ENCODE data around the gene ACOXL. TPM values are rescaled to one million over a fixed set of nuclear protein-coding genes. Genes with fewer than 3 reads are reported as not detected.

Gene ACOXL
- total RNA-seq, 2 experiments from 2014 or later: not detected

DNA sequence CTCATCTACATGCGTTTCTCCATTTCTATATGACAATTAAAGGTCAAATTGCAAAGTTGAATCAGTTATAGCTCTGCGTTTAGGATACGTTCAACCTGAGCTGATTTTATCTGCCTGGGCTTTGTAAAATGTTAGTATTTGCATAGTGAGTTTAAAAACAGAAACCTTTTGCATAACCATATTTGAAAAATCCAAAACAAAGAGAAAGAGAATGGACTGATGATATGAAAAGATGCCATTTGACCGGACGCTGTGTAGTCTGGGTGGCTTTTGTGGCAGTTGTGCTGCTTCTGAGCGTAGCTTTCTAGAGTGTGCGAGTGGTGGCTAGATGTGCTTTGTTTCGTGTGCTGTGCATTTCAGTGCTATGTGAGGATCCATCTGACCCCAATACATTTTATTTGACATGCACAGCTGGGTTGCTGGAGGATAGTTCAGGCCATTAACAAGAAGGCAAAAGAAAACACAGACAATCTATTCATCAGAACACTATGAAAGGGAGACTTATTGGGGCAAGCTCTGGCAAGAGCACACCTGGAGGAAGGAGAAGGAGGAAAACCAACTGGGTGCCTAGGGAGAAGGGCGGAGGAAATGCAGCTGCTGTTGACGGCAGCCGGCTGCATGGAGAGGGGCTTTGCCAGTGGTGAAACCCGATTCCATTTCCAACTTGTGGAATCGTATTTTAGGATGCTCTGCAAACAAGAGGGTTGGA is 126.8 kb downstream of the ACOXL start:
- peaks cover 10% of the 10 kb centered on the region for H3K27me3 Mint-ChIP-seq
- H3K4me3 Mint-ChIP-seq: peak overlapping the region; percentile 74
- POLR2A ChIA-PET: interaction anchor here (0.7 to 4.1 kb wide), 5 partner anchors 13 to 181 kb away, joined by 3 to 19 read pairs (median 3); partner anchors contain the start of gene BUB1
- H3K36me3 Mint-ChIP-seq: no peaks in the 10 kb centered on the region
- DNase-seq (no peak), ATAC-seq (ENCODE audit: low read depth) (no peak)
- H3K4me1 Mint-ChIP-seq: peaks cover 49% of the 10 kb centered on the region
- no peaks in the 10 kb centered on the region for H3K9me3 Mint-ChIP-seq
- H3K27ac Mint-ChIP-seq: peak overlapping the region; percentile 55

GRCh38 chr2:110860630-110861029 is 128.3 kb downstream of the ACOXL start:
- POLR2A ChIA-PET: interaction anchor here (0.8 to 4.1 kb wide), 3 partner anchors 8 to 16 kb away, joined by 3 to 19 read pairs (median 3); no protein-coding TSS in a partner anchor
- Mint-ChIP-seq H3K36me3 (no peaks in the 10 kb centered on the region), H3K9me3 (no peaks in the 10 kb centered on the region), H3K4me1 (peaks cover 50% of the 10 kb centered on the region), H3K27ac (peak overlapping the region; percentile 23), H3K4me3 (peak overlapping the region; percentile 42), H3K27me3 (peaks cover 10% of the 10 kb centered on the region)
- ATAC-seq (ENCODE audit: low read depth) (no peak), DNase-seq (no peak)

DNA sequence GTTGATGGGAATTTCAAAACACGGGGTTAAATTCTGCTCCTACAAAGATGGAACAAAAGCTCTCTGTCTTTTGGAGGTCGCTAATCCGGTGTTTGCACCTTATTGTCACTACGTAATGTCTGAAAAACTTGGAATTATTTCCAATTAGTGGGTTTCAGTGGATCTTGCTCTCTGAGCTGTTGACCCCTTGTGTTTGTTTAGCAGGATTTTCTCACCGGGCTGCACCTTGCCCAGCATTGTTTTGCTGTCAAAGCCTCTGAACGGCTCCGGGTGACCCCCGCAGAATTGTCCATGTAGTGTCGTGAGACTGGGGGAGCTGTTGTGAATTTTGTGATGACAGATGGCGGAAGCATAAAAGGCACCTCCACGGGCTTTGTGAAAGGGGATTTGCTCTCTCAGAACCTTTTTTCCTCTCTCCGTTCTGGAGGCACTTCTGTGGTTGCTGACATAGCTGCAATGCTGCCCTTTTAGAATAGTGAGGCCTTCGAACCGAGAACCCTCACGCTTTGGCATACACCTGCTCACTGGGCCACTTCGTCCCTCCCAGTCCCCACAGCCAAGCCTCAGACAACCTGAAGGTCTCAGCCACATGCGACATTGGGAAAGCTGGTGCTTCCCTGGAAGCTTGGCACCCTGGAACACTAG is 129.4 kb downstream of the ACOXL start:
- no peak overlapping the region for H3K4me3 Mint-ChIP-seq
- no peak for DNase-seq
- POLR2A ChIA-PET: interaction anchor here (1.2 to 4.1 kb wide), 2 partner anchors 9 to 15 kb away, joined by 3 to 19 read pairs; no protein-coding TSS in a partner anchor
- peaks cover 61% of the 10 kb centered on the region for H3K4me1 Mint-ChIP-seq
- no peaks in the 10 kb centered on the region for H3K36me3 Mint-ChIP-seq
- peaks cover 10% of the 10 kb centered on the region for H3K27me3 Mint-ChIP-seq
- no peak overlapping the region for H3K27ac Mint-ChIP-seq
- no peaks in the 10 kb centered on the region for H3K9me3 Mint-ChIP-seq
- ATAC-seq (ENCODE audit: low read depth): no peak

DNA sequence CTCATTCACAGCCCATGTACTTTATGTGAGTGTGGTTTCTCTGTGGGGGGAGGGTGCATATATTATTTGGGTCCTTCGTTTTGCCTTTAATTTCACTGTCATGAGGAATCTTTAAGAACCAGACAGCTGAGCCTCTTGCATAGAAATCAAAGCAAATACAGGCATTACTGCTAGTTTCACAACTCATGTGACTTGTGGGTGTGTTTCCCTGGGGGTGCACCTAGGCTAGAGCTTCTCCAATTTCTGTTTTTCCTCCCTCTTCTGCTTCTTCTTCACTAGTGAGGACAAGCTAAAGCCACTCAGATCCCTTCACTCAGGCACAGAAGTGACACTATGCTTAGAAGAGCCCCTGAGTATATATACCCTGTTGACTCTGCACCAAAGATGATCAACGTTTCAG is 131.4 kb downstream of the ACOXL start:
- no peak overlapping the region for H3K4me3 Mint-ChIP-seq
- DNase-seq (no peak), ATAC-seq (ENCODE audit: low read depth) (no peak)
- no peaks in the 10 kb centered on the region for H3K36me3 Mint-ChIP-seq
- H3K4me1 Mint-ChIP-seq: peaks cover 63% of the 10 kb centered on the region
- POLR2A ChIA-PET: no interaction called here
- H3K9me3 Mint-ChIP-seq: no peaks in the 10 kb centered on the region
- peaks cover 19% of the 10 kb centered on the region for H3K27me3 Mint-ChIP-seq
- no peak overlapping the region for H3K27ac Mint-ChIP-seq

- Mint-ChIP-seq H3K4me1 (peaks cover 62% of the 10 kb centered on the region), H3K36me3 (no peaks in the 10 kb centered on the region), H3K4me3 (no peak overlapping the region), H3K9me3 (no peaks in the 10 kb centered on the region), H3K27me3 (peaks cover 19% of the 10 kb centered on the region), H3K27ac (no peak overlapping the region)
- DNase-seq (no peak), ATAC-seq (ENCODE audit: low read depth) (no peak)
- POLR2A ChIA-PET: no interaction called here
Measured at GRCh38 chr2:110864176-110864575, 131.8 kb downstream of the ACOXL start.

- peaks cover 63% of the 10 kb centered on the region for H3K4me1 Mint-ChIP-seq
- H3K27ac Mint-ChIP-seq: peak overlapping the region; percentile 81
Measured at GRCh38 chr2:110864731-110865130, 132.4 kb downstream of the ACOXL start.

DNA sequence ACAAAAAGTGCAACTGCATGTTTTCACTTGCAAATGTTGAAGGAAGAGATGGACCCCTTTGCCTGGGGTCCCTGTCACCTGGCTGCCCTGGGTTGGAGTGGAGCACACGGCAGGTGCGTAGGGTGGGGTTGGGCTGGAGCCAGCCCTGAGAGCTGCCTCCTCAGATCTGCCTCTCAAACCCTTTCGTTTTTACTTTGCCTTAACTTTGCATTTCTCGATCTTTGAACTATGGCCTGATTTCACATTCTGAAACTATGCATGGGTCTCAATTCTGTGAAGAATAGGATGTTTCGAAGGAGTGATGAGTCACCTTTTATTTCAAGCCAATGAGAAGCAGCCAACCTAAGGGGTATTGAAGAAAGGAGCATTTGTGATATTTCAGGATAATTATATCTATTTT is 132.8 kb downstream of the ACOXL start:
- peak overlapping the region; percentile 81 for H3K27ac Mint-ChIP-seq
- peaks cover 19% of the 10 kb centered on the region for H3K27me3 Mint-ChIP-seq
- no peaks in the 10 kb centered on the region for H3K9me3 Mint-ChIP-seq
- DNase-seq: no peak
- peaks cover 60% of the 10 kb centered on the region for H3K4me1 Mint-ChIP-seq
- H3K4me3 Mint-ChIP-seq: peak overlapping the region; percentile 61
- POLR2A ChIA-PET: no interaction called here
- ATAC-seq (ENCODE audit: low read depth): peak; percentile 92
- H3K36me3 Mint-ChIP-seq: no peaks in the 10 kb centered on the region

More at GRCh38 chr2:110864731-110865130, 132.4 kb downstream of the ACOXL start:
- POLR2A ChIA-PET: no interaction called here
- DNase-seq (no peak), ATAC-seq (ENCODE audit: low read depth) (no peak)
- Mint-ChIP-seq H3K9me3 (no peaks in the 10 kb centered on the region), H3K4me3 (peak overlapping the region; percentile 61), H3K27me3 (peaks cover 19% of the 10 kb centered on the region), H3K36me3 (no peaks in the 10 kb centered on the region)

GRCh38 chr2:110866045-110866444 is 133.7 kb downstream of the ACOXL start:
- ATAC-seq (ENCODE audit: low read depth) (no peak), DNase-seq (no peak)
- Mint-ChIP-seq H3K4me1 (peaks cover 53% of the 10 kb centered on the region), H3K36me3 (no peaks in the 10 kb centered on the region), H3K27ac (peak overlapping the region; percentile 7), H3K27me3 (peaks cover 15% of the 10 kb centered on the region), H3K4me3 (peak overlapping the region; percentile 24), H3K9me3 (no peaks in the 10 kb centered on the region)
- POLR2A ChIA-PET: no interaction called here

DNA sequence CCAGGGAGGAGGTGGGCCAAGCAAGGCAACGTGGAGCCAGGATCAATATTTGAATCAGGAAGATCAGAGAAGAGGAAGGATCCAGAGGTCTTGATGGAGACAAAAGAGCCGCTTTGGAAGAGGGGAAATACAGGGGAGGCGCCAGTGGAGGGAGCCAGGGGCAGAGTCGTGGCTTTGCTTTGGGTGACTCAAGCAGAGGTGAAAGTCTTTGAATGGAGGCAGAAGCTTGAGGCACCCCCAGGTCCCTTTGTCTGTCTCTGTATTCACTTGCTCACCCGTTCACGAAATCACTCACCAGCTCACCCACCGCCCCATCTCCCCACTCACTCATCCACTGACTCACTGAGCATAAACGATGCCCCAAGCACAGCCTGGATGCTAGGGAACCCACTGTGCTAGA is 134.1 kb downstream of the ACOXL start:
- no peak for ATAC-seq (ENCODE audit: low read depth)
- peaks cover 54% of the 10 kb centered on the region for H3K4me1 Mint-ChIP-seq
- no peak for DNase-seq
- peaks cover 15% of the 10 kb centered on the region for H3K27me3 Mint-ChIP-seq
- POLR2A ChIA-PET: no interaction called here
- H3K9me3 Mint-ChIP-seq: no peaks in the 10 kb centered on the region
- H3K27ac Mint-ChIP-seq: peak overlapping the region; percentile 7
- peak overlapping the region; percentile 24 for H3K4me3 Mint-ChIP-seq
- H3K36me3 Mint-ChIP-seq: no peaks in the 10 kb centered on the region

DNA sequence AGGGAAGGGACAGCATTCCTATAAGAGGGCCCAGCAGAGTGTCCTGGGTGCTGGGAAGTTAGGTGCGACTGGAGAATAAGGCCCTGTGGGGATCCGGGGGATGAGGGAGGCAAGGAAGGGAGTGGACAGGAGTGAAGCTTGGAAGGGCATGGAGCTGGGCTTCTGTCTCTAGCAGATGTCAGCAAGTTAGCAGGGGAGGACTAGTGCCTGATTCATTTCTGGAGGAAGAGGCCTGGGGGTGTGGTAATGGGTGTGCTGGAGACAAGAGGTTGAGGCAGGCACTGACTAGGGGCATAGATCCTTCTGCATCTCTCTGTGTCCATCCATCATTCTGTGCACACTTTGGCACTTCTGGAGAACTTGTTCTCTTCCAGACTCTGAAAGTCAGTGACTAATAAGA is 134.7 kb downstream of the ACOXL start:
- POLR2A ChIA-PET: no interaction called here
- peaks cover 13% of the 10 kb centered on the region for H3K27me3 Mint-ChIP-seq
- ATAC-seq (ENCODE audit: low read depth): no peak
- no peaks in the 10 kb centered on the region for H3K36me3 Mint-ChIP-seq
- H3K4me3 Mint-ChIP-seq: no peak overlapping the region
- H3K9me3 Mint-ChIP-seq: no peaks in the 10 kb centered on the region
- no peak overlapping the region for H3K27ac Mint-ChIP-seq
- no peak for DNase-seq
- peaks cover 59% of the 10 kb centered on the region for H3K4me1 Mint-ChIP-seq

GRCh38 chr2:110868971-110869370 is 136.6 kb downstream of the ACOXL start:
- Mint-ChIP-seq H3K4me1 (peaks cover 65% of the 10 kb centered on the region), H3K36me3 (no peaks in the 10 kb centered on the region), H3K27ac (no peak overlapping the region), H3K4me3 (no peak overlapping the region), H3K27me3 (peaks cover 9% of the 10 kb centered on the region), H3K9me3 (no peaks in the 10 kb centered on the region)
- DNase-seq (no peak), ATAC-seq (ENCODE audit: low read depth) (no peak)
- POLR2A ChIA-PET: no interaction called here

DNA sequence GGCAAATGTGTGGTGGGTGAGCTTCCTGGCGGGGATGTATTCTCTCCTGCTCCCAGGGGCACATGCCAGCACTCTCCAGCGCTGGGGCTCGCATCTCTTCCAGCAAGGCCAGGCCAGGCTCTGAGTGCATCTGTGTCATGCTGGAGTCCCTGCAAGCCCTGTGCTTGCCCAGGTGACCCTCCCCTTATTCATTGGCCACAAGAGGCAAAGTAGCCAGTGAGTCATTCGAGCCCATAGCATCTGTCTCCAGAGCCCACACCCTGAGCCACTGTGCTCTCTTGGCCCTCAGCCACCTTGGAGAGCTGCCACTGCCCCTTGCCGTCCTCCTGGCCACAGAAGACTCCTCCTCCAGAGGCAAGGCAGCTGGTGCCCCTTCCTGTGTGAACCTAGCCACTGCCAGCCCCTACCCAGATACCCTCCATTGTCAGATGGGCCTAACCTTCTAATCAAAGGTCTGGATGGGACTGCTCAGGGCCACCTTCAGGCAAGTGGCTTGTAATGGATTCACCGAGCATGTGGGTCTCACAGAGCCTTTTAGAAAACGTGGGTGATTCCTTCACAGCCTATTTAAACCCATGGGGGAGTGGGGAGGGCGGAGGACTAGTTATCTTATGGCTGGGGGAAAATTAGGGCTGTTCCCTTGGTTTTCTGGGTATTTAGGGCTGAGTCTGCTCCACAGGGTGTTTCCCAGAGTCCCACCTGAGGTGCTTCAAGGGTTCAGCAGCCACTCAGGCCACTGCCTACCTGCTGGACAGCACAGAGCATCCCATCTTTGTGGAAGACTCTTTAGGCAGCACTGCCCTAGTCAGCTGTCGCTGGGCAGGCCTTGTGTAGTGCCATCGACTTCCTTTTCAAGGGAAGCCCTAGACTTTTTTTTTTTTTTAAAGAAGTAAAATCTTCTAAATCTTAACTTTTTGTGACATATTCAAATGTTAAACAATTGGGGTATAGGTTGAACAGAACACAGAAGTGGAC is 137.4 kb downstream of the ACOXL start:
- H3K27ac Mint-ChIP-seq: no peak overlapping the region
- no peak for ATAC-seq (ENCODE audit: low read depth)
- peaks cover 9% of the 10 kb centered on the region for H3K27me3 Mint-ChIP-seq
- no peak overlapping the region for H3K4me3 Mint-ChIP-seq
- DNase-seq: no peak
- no peaks in the 10 kb centered on the region for H3K36me3 Mint-ChIP-seq
- POLR2A ChIA-PET: no interaction called here
- H3K9me3 Mint-ChIP-seq: no peaks in the 10 kb centered on the region
- H3K4me1 Mint-ChIP-seq: peaks cover 61% of the 10 kb centered on the region

DNA sequence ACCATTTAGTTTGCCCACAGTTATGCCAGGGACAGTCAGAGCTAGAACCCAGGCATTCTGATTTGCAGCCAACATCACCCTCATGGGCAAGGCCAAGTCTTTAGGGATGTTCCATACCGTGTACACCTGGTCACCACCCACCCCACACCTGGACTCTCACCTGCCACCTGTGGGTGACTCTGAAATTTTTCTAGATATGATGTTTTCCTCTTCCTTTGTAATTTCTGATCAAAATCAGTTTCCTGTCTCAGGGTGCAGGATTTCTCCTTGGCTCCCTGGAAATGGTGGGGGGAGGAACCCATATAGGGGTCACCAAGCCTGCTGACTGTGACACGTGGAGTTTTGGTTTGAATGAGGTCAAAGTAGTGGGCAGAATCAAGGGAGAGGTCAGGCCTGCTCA is 138.2 kb downstream of the ACOXL start:
- no peak overlapping the region for H3K4me3 Mint-ChIP-seq
- H3K27ac Mint-ChIP-seq: no peak overlapping the region

More for the DNA sequence above, 138.2 kb downstream of the ACOXL start:
- Mint-ChIP-seq H3K27me3 (peaks cover 9% of the 10 kb centered on the region), H3K4me1 (peaks cover 57% of the 10 kb centered on the region), H3K9me3 (no peaks in the 10 kb centered on the region), H3K36me3 (no peaks in the 10 kb centered on the region)
- ATAC-seq (ENCODE audit: low read depth) (no peak), DNase-seq (no peak)
- POLR2A ChIA-PET: no interaction called here

Measured in activated naive CD8-positive, alpha-beta T cell treated with anti-CD3 and anti-CD28 coated beads, Interleukin-2, amount 10 ng/mL, durations not matched to agents 7 days and 5 days (primary cell).